OCI-LY1 (cell line): ENCODE data around the gene LTN1.

Source experiments
- H2AFZ ChIP-seq: fragments of 200-600 bp; sonication (generic), shearing (Covaris generic); 2 replicates; pipeline ENCODE4 v1.6.0; 2014; ENCODE audit warnings: antibody characterized with exemption, mild to moderate bottlenecking, low read length
- H3F3A ChIP-seq: fragments of 200-600 bp; sonication (generic), shearing (Covaris generic); 2 replicates; pipeline ENCODE4 v1.6.0; 2014; ENCODE audit warnings: mild to moderate bottlenecking, antibody characterized with exemption, low read length, moderate library complexity; ENCODE audit not compliant: insufficient read depth
- H3K27ac ChIP-seq: fragments of 200-600 bp; sonication (generic); 2 replicates; pipeline ENCODE4 v1.5.1; 2014; ENCODE audit warnings: low read length, mixed run types, mild to moderate bottlenecking, low read depth; ENCODE audit not compliant: poor library complexity, severe bottlenecking
- H3K27me3 ChIP-seq: fragments of 200-600 bp; sonication (generic); 2 replicates; pipeline ENCODE4 v1.6.0; 2014; ENCODE audit warnings: antibody characterized with exemption, mild to moderate bottlenecking, low read length, moderate library complexity; ENCODE audit not compliant: insufficient read depth
- H3K36me3 ChIP-seq: fragments of 200-600 bp; sonication (generic); 2 replicates; pipeline ENCODE4 v1.6.1; 2014; ENCODE audit warnings: mild to moderate bottlenecking, antibody characterized with exemption, low read length, moderate library complexity, mixed read lengths; ENCODE audit not compliant: insufficient read depth
- H3K4me1 ChIP-seq: fragments of 200-600 bp; sonication (generic); 2 replicates; pipeline ENCODE4 v1.5.1; 2014; ENCODE audit warnings: mild to moderate bottlenecking, low read length, moderate library complexity; ENCODE audit not compliant: insufficient read depth, severe bottlenecking
- H3K4me2 ChIP-seq: fragments of 200-600 bp; sonication (generic), shearing (Covaris generic); 2 replicates; pipeline ENCODE4 v1.6.1; 2014; ENCODE audit warnings: low read length
- H3K4me3 ChIP-seq: fragments of 200-600 bp; sonication (generic); 2 replicates; pipeline ENCODE4 v1.5.1; 2014; ENCODE audit warnings: low read length, low read depth, mild to moderate bottlenecking, mixed read lengths; ENCODE audit not compliant: poor library complexity, severe bottlenecking
- H3K79me2 ChIP-seq: fragments of 200-600 bp; shearing (Covaris generic); 2 replicates; pipeline ENCODE4 v1.6.1; 2016; ENCODE audit warnings: mixed run types, low read length, mixed read lengths; ENCODE audit not compliant: insufficient read depth
- H3K9ac ChIP-seq: fragments of 200-600 bp; sonication (generic), shearing (Covaris generic); 2 replicates; pipeline ENCODE4 v1.6.1; 2014; ENCODE audit warnings: mild to moderate bottlenecking, low read length, mixed read lengths
- H3K9me2 ChIP-seq: fragments of 200-600 bp; sonication (generic), shearing (Covaris generic); 2 replicates; pipeline ENCODE4 v1.6.1; 2014; ENCODE audit warnings: low read depth, mild to moderate bottlenecking, low read length, mixed read lengths
- H3K9me3 ChIP-seq: fragments of 200-600 bp; shearing (Covaris generic); 2 replicates; pipeline ENCODE4 v1.6.1; 2014; ENCODE audit warnings: low read length, mixed read lengths
- H4K20me1 ChIP-seq: fragments of 200-600 bp; sonication (generic), shearing (Covaris generic); 2 replicates; pipeline ENCODE4 v1.6.0; 2016; ENCODE audit warnings: mild to moderate bottlenecking, low read length; ENCODE audit not compliant: insufficient read depth
- EZH2 ChIP-seq: fragments of 200-600 bp; sonication (generic), shearing (Covaris generic); IDR thresholded peaks from 2 replicates; pipeline ENCODE4 v1.8.0; 2017; ENCODE audit warnings: borderline replicate concordance, mixed run types, mild to moderate bottlenecking, antibody characterized with exemption, low read length, moderate library complexity, mixed read lengths
- TF ChIP-seq, protein P1 (sequence below): fragments of 200-600 bp; sonication (generic), shearing (Covaris generic); IDR thresholded peaks from 2 replicates; pipeline ENCODE4 v1.5.1; 2017; ENCODE audit warnings: mild to moderate bottlenecking, antibody characterized with exemption, low read length, moderate library complexity, mixed read lengths

LTN1 gene

GRCh38 chr21:28916150-28916893, 76.4 kb downstream of the LTN1 start:
- H3K4me1 ChIP-seq: no peaks in the 10 kb centered on the region
- no peaks in the 10 kb centered on the region for H3K27me3 ChIP-seq
- no peaks in the 10 kb centered on the region for H3K79me2 ChIP-seq
- H3F3A ChIP-seq: no peaks in the 10 kb centered on the region
- H3K27ac ChIP-seq: no peak overlapping the region
- no peaks in the 10 kb centered on the region for H4K20me1 ChIP-seq
- no peaks in the 10 kb centered on the region for H3K36me3 ChIP-seq
- H2AFZ ChIP-seq: no peak overlapping the region
- H3K9ac ChIP-seq: no peak overlapping the region
- no peak overlapping the region for H3K4me2 ChIP-seq
- TF ChIP-seq, protein P1, sequence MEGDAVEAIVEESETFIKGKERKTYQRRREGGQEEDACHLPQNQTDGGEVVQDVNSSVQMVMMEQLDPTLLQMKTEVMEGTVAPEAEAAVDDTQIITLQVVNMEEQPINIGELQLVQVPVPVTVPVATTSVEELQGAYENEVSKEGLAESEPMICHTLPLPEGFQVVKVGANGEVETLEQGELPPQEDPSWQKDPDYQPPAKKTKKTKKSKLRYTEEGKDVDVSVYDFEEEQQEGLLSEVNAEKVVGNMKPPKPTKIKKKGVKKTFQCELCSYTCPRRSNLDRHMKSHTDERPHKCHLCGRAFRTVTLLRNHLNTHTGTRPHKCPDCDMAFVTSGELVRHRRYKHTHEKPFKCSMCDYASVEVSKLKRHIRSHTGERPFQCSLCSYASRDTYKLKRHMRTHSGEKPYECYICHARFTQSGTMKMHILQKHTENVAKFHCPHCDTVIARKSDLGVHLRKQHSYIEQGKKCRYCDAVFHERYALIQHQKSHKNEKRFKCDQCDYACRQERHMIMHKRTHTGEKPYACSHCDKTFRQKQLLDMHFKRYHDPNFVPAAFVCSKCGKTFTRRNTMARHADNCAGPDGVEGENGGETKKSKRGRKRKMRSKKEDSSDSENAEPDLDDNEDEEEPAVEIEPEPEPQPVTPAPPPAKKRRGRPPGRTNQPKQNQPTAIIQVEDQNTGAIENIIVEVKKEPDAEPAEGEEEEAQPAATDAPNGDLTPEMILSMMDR: no peak
- no peak for TF ChIP-seq EZH2
- no peaks in the 10 kb centered on the region for H3K9me2 ChIP-seq
- H3K4me3 ChIP-seq: no peak overlapping the region
- no peaks in the 10 kb centered on the region for H3K9me3 ChIP-seq

GRCh38 chr21:28913071-28913470, 79.6 kb downstream of the LTN1 start:
- Histone ChIP-seq H2AFZ (no peak overlapping the region), H3K36me3 (no peaks in the 10 kb centered on the region), H3K27ac (no peak overlapping the region), H3K4me3 (no peak overlapping the region), H3K27me3 (no peaks in the 10 kb centered on the region), H3K9me2 (no peaks in the 10 kb centered on the region), H3K4me2 (no peak overlapping the region), H3K9me3 (no peaks in the 10 kb centered on the region), H3F3A (no peaks in the 10 kb centered on the region), H3K4me1 (no peaks in the 10 kb centered on the region), H3K79me2 (no peaks in the 10 kb centered on the region), H3K9ac (no peak overlapping the region), H4K20me1 (no peaks in the 10 kb centered on the region)
- TF ChIP-seq, protein P1: no peak

DNA sequence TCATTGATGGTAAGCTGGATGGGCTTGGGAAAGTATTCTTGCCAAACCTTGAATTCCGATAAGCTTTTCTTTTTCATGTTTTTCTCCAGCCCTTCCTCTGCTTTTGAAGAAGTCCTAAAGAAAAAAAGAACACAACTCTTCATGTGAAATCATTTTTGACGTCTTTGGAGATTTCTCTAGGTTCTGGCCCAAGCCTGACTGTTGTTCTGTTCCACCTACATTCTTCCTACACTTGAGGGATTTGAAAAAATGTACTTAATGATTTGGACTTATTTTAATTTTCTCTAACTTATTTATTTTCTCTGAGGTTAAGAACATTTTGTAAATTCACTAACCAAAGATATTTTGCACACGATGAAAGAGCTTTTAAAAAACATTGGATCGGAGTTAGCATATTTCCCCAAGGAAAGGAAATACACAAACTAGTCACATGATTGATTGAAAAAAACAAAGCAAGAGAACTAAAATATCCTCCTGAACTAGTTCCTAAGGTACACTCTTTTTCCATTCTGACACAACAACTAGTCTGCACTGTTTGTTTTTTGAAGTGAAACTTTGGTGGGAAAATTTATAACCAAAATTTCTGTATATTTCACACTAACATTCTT, 82.3 kb downstream of the LTN1 start:
- Histone ChIP-seq H4K20me1 (no peaks in the 10 kb centered on the region), H3K9me3 (no peaks in the 10 kb centered on the region), H3F3A (no peaks in the 10 kb centered on the region), H3K9ac (no peak overlapping the region), H3K27ac (no peak overlapping the region), H3K4me2 (no peak overlapping the region), H3K4me3 (no peak overlapping the region), H3K9me2 (no peaks in the 10 kb centered on the region), H3K4me1 (no peaks in the 10 kb centered on the region), H2AFZ (no peak overlapping the region), H3K36me3 (no peaks in the 10 kb centered on the region), H3K79me2 (no peaks in the 10 kb centered on the region), H3K27me3 (no peaks in the 10 kb centered on the region)
- TF ChIP-seq, protein P1: no peak
- TF ChIP-seq EZH2: no peak
